A549 (cell line): Measurements from ENCODE around the gene ANKRD33. TPM values are rescaled to one million over a fixed set of nuclear protein-coding genes. Genes with fewer than 3 reads are reported as not detected.

Experiments
- ATAC-seq, 2 experiments: fragments of 200-7000 bp in 1 of 2; fragments of >200 bp in 1 of 2; cut with Nextera tagmentation in 1 of 2; cut with Tn5 transposase in 1 of 2; 3 replicates each; pipeline versions ENCODE4 v1.8.0 to v1.9.1; 2018 to 2020; ENCODE audit warnings: mild to moderate bottlenecking in 1 of 2, moderate library complexity in 1 of 2
- CTCF ChIA-PET: fragments of 300-600 bp; sonication (Branson Sonifier 250); formaldehyde crosslinking; extraction: SDS; loops from one replicate; lab custom pipeline; 2021; ENCODE audit warnings: antibody characterized with exemption, inconsistent platforms; lab: Yijun Ruan, JAX
- POLR2A ChIA-PET: fragments of 350-600 bp; formaldehyde crosslinking; extraction: SDS; loops from one replicate; lab custom pipeline; 2021; ENCODE audit warnings: antibody characterized with exemption, inconsistent platforms; lab: Yijun Ruan, JAX
- DNase-seq, 2 experiments: peaks; one replicate each; pipeline versions ENCODE4 v3.0.0 to v3.0.0-alpha.2; 2011 to 2016; ENCODE audit warnings: low read depth in 1 of 2, low spot score in 1 of 2
- FAIRE-seq: peaks from 2 replicates; lab custom pipeline; 2011; peaks lifted over from hg19 to GRCh38; lab: Jason Lieb, UNC
- H3K27ac ChIP-seq, 2 experiments: fragments of >200 bp; sonication (Bioruptor Twin); formaldehyde crosslinking; 3 replicates each; pipeline ENCODE4 v1.5.1; 2016 to 2017
- H3K4me1 ChIP-seq: fragments of >200 bp; sonication (Bioruptor Twin); formaldehyde crosslinking; 3 replicates; pipeline ENCODE4 v1.6.1; 2016
- H3K4me2 ChIP-seq: fragments of >200 bp; sonication (Bioruptor Twin); formaldehyde crosslinking; 3 replicates; pipeline ENCODE4 v1.6.1; 2016
- H3K4me3 ChIP-seq: fragments of >200 bp; sonication (Bioruptor Twin); formaldehyde crosslinking; 3 replicates; pipeline ENCODE4 v1.5.1; 2016
- H3K9me3 ChIP-seq: fragments of >200 bp; sonication (Bioruptor Twin); formaldehyde crosslinking; 3 replicates; pipeline ENCODE4 v1.6.1; 2016
- BCL3 ChIP-seq: fragments of >200 bp; sonication (Bioruptor Twin); formaldehyde crosslinking; IDR thresholded peaks from 3 replicates; pipeline ENCODE4 v1.6.1; 2016
- HES2 ChIP-seq: fragments of >200 bp; sonication (Bioruptor Twin); formaldehyde crosslinking; IDR thresholded peaks from 2 replicates; pipeline ENCODE4 v1.6.1; 2016
- JUN ChIP-seq, 2 experiments: fragments of >200 bp; sonication (Bioruptor Twin); formaldehyde crosslinking; IDR thresholded peaks; 2 replicates in 1 of 2; 3 replicates in 1 of 2; pipeline ENCODE4 v1.6.1; 2016 to 2017
- PHF8 ChIP-seq: fragments of 200-600 bp; sonication (generic); IDR thresholded peaks from 2 replicates; pipeline ENCODE4 v1.6.1; 2016; ENCODE audit warnings: low read depth, mild to moderate bottlenecking, antibody characterized with exemption, moderate library complexity, borderline replicate concordance
- RAD21 ChIP-seq, 2 experiments: fragments of >200 bp in 1 of 2; sonication (Bioruptor Twin) in 1 of 2; formaldehyde crosslinking in 1 of 2; IDR thresholded peaks in 1 of 2; conservative IDR thresholded peaks in 1 of 2; 2 replicates in 1 of 2; 3 replicates in 1 of 2; pipeline ENCODE4 v1.6.1; 2012 to 2018; ENCODE audit warnings: inconsistent platforms in 1 of 2
- REST ChIP-seq: fragments of 200-600 bp; sonication (generic); IDR thresholded peaks from 2 replicates; pipeline ENCODE4 v1.6.1; 2016; ENCODE audit warnings: antibody characterized with exemption, mild to moderate bottlenecking, moderate library complexity
- ZFP36 ChIP-seq: fragments of 450-650 bp; IDR thresholded peaks from 2 replicates; pipeline ENCODE4 v1.6.1; 2014; ENCODE audit warnings: borderline replicate concordance; ENCODE audit not compliant: partially characterized antibody
- WGBS: methylation state at CpG from one replicate; pipeline ENCODE4 v1.1.6; 2017; ENCODE audit errors: missing lambda C conversion rate; 5-methylcytosine and 5-hydroxymethylcytosine counted together
- polyA plus RNA-seq, 4 experiments: library from polyadenylated mRNA; depleted of rRNA in 3 of 4; stranded (reverse); fragments of >200 nt; fragmentation: RNase III in 1 of 4; extraction: RNeasy Plus Mini Kit Qiagen cat#74134 plus additional on column Dnase treatment in 1 of 4; gene quantifications; 2 replicates in 3 of 4; 3 replicates in 1 of 4; pipeline ENCODE4 v1.2.3, GENCODE V29; 2011 to 2017

Gene ANKRD33
- polyA plus RNA-seq, 2 of the 4 experiments (the other 2 are of a cell fraction): not detected

- CTCF ChIA-PET: no interaction called here
- Histone ChIP-seq H3K4me2 (peak overlapping the region; percentile 99), H3K4me1 (peaks cover 5% of the 10 kb centered on the region; the same call in 1 of the 3 replicates), H3K9me3 (no peaks in the 10 kb centered on the region), H3K27ac (peak overlapping the region; percentile 48 to 74; a peak in 4 of 6 replicates), H3K4me3 (peak overlapping the region; percentile 76)
- no peak for TF ChIP-seq BCL3
- no peak for TF ChIP-seq JUN (IDR thresholded peaks at IDR 0.05)
- TF ChIP-seq RAD21 (conservative IDR thresholded peaks at IDR 0.05 in 1 of 2, IDR thresholded peaks at IDR 0.05 in 1 of 2): no peak
- TF ChIP-seq ZFP36: no peak
- no peak for TF ChIP-seq REST
- 0 out of 2 replicates have a peak, but pooled peaks have one; percentile 18 for TF ChIP-seq PHF8
- TF ChIP-seq HES2: no peak
- ATAC-seq: peak; percentile 32 to 60
- WGBS: 3% methylated on average over 24 of the region's 40 CpGs
- no peak for FAIRE-seq
- DNase-seq: peak in 1 of 2 experiments; percentile 38
- POLR2A ChIA-PET: no interaction called here
Observed at GRCh38 chr12:51847643-51848325, 40.1 kb upstream of the ANKRD33 start.

- 13% methylated on average over 4 of the region's 51 CpGs for WGBS
- no peaks in the 10 kb centered on the region for H3K9me3 ChIP-seq
- ChIA-PET CTCF (no interaction called here), POLR2A (no interaction called here)
- no peak for TF ChIP-seq REST
- peak within 1 kb of the TSS; percentile 99 for H3K4me2 ChIP-seq
- peaks cover 5% of the 10 kb centered on the region; the same call in 1 of the 3 replicates for H3K4me1 ChIP-seq
- ATAC-seq (peak in 1 of 2 experiments; percentile 6; a peak in 1 of 6 replicates), DNase-seq (no peak), FAIRE-seq (no peak)
- H3K27ac ChIP-seq: peak within 1 kb of the TSS; percentile 48 to 74; a peak in 4 of 6 replicates
- peak within 1 kb of the TSS; percentile 76 for H3K4me3 ChIP-seq
Observed at GRCh38 chr12:51848326-51848727, 39.6 kb upstream of the ANKRD33 start, which contains the start of gene FIGNL2. TSS of gene FIGNL2 (minus strand) at chr12:51848718. CDS start at chr12:51822413, 26,305 bp downstream.
